Vagina (tissue), 2 donors: Measurements from ENCODE around the gene HOXA9.

Experiments used
- CTCF ChIP-seq, 3 experiments: fragments of 450-650 bp in 2 of 3; fragments of 200-600 bp in 1 of 3; sonication (generic) in 1 of 3; IDR thresholded peaks; one replicate each; pipeline ENCODE4 v1.5.1; 2017 to 2019; ENCODE audit warnings: antibody characterized with exemption in 3 of 3, mild to moderate bottlenecking in 2 of 3, moderate library complexity in 2 of 3
- POLR2A ChIP-seq, 2 donors: fragments of 450-650 bp; IDR thresholded peaks; one replicate each; pipeline ENCODE4 v1.6.1; 2017; ENCODE audit warnings: antibody characterized with exemption in 2 of 2, mild to moderate bottlenecking in 2 of 2, moderate library complexity in 2 of 2

GRCh38 chr7:27194686-27195379, 29.5 kb upstream of the HOXA9 start:
- TF ChIP-seq CTCF (IDR thresholded peaks at IDR 0.05) (no peak), POLR2A (IDR thresholded peaks at IDR 0.05) (peak in 1 of 2 donors; percentile 23)
